Hepatocyte (in vitro differentiated cells): ENCODE measurements around the gene TNNT3. TPM values are rescaled to one million over a fixed set of nuclear protein-coding genes. Genes with fewer than 3 reads are reported as not detected.

Source experiments
- DNase-seq: peaks from one replicate; pipeline ENCODE4 v3.0.0-alpha.2; 2016; ENCODE audit warnings: low spot score
- H2AFZ ChIP-seq: fragments of 200-600 bp; sonication (generic); 2 replicates; pipeline ENCODE4 v1.6.0; 2016; ENCODE audit warnings: antibody characterized with exemption, mild to moderate bottlenecking
- H3K27ac ChIP-seq: fragments of 200-600 bp; sonication (generic); 2 replicates; pipeline ENCODE4 v1.5.1; 2016; ENCODE audit warnings: mild to moderate bottlenecking
- H3K27me3 ChIP-seq: fragments of 200-600 bp; sonication (generic); 2 replicates; pipeline ENCODE4 v1.6.1; 2016
- H3K36me3 ChIP-seq: fragments of 200-600 bp; sonication (generic); replicated peaks from 2 replicates; pipeline ENCODE4 v1.5.1; 2016; ENCODE audit warnings: low read depth; ENCODE audit not compliant: insufficient read depth
- H3K4me1 ChIP-seq: fragments of 200-600 bp; sonication (generic); 2 replicates; pipeline ENCODE4 v1.5.1; 2016; ENCODE audit warnings: mild to moderate bottlenecking, moderate library complexity; ENCODE audit not compliant: insufficient read depth
- H3K4me2 ChIP-seq: fragments of 200-600 bp; sonication (generic); 2 replicates; pipeline ENCODE4 v1.6.0; 2016
- H3K4me3 ChIP-seq: fragments of 200-600 bp; sonication (generic); 2 replicates; pipeline ENCODE4 v1.5.1; 2016; ENCODE audit warnings: mild to moderate bottlenecking
- H3K79me2 ChIP-seq: fragments of 200-600 bp; sonication (generic); 2 replicates; pipeline ENCODE4 v1.6.0; 2017; ENCODE audit warnings: mild to moderate bottlenecking
- H3K9me2 ChIP-seq: fragments of 200-600 bp; sonication (generic); replicated peaks from 2 replicates; pipeline ENCODE4 v1.6.0; 2017; ENCODE audit warnings: mild to moderate bottlenecking; ENCODE audit not compliant: insufficient read depth
- H3K9me3 ChIP-seq: fragments of 200-600 bp; sonication (generic); 2 replicates; pipeline ENCODE4 v1.5.1; 2016; ENCODE audit warnings: low read depth, mild to moderate bottlenecking
- H4K20me1 ChIP-seq: fragments of 200-600 bp; sonication (generic); 2 replicates; pipeline ENCODE4 v1.6.0; 2016; ENCODE audit warnings: mild to moderate bottlenecking; ENCODE audit not compliant: insufficient read depth, poor library complexity, severe bottlenecking
- CTCF ChIP-seq: fragments of 200-600 bp; sonication (generic); IDR thresholded peaks from 2 replicates; pipeline ENCODE4 v1.5.1; 2016; ENCODE audit warnings: antibody characterized with exemption, mild to moderate bottlenecking; ENCODE audit not compliant: poor library complexity
- EZH2 ChIP-seq: fragments of 200-600 bp; sonication (generic); IDR thresholded peaks from 2 replicates; pipeline ENCODE4 v1.6.1; 2016; ENCODE audit warnings: antibody characterized with exemption, mild to moderate bottlenecking, borderline replicate concordance
- EZH2phosphoT487 ChIP-seq: fragments of 200-600 bp; sonication (generic); IDR thresholded peaks from one replicate; pipeline ENCODE4 v1.6.1; 2018; ENCODE audit warnings: antibody characterized with exemption, mild to moderate bottlenecking, low read depth, moderate library complexity; ENCODE audit not compliant: unreplicated experiment, severe bottlenecking
- WGBS: methylation state at CpG from one replicate; pipeline ENCODE4 v1.1.6; 2016; ENCODE audit warnings: low lambda C conversion rate; ENCODE audit errors: missing lambda C conversion rate; 5-methylcytosine and 5-hydroxymethylcytosine counted together
- polyA plus RNA-seq: library from polyadenylated mRNA; unstranded; fragments of >200 nt; fragmentation: Nextera tagmentation; extraction: Ambion mirVana; gene quantifications from 2 replicates; pipeline ENCODE4 v1.2.1, GENCODE V29; 2016
- total RNA-seq: library from RNA; depleted of rRNA; stranded (reverse); fragments of >200 nt; gene quantifications from 2 replicates; pipeline ENCODE4 v1.2.3, GENCODE V29; 2014

TNNT3 gene
- total and polyA plus RNA-seq, 2 experiments from 2014 or later, result 19.2 to 29.9 TPM

DNA sequence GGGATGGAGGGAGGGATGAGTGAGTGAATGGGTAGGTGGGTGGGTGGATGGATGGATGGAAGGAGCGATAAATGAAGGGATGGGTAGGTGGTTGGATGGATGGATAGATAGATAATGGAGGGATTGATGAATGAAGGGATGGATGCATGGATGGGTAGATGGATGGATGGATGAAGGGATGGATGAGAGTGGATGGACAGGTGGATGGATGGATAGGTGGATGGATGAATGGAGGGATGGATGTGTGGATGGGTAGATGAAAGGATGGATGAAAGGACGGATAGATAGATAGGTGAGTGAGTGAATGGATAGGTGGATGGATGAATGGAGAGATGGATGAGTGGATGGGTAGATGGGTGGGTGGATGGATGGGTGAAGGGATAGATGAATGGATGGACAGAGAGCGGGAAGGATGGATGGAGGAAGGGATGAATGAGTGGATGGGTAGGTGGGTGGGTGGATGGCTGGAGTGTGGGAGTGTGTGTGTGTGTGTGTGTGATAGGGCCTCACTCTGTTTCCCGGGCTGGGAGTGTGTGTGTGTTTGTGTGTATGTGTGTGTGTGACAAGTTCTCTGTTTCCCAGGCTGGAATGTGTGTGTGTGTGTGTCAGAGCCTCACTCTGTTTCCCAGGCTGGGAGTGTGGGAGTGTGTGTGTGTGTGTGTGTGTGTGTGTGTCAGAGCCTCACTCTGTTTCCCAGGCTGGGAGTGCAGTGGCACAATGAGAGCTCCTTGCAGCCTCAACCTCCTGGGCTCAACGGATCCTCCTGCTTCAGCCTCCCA is 25.7 kb upstream of the TNNT3 start:
- H3K9me2 ChIP-seq, result no peaks in the 10 kb centered on the region
- H4K20me1 ChIP-seq, result no peaks in the 10 kb centered on the region
- H2AFZ ChIP-seq, result no peak overlapping the region
- no peak overlapping the region for H3K4me2 ChIP-seq
- no peak for DNase-seq
- no peak overlapping the region for H3K4me3 ChIP-seq
- TF ChIP-seq EZH2 (no peak), CTCF (no peak), EZH2phosphoT487 (no peak)
- no peak overlapping the region for H3K27ac ChIP-seq
- H3K36me3 ChIP-seq, result no peaks in the 10 kb centered on the region
- no peaks in the 10 kb centered on the region for H3K9me3 ChIP-seq
- 86% methylated on average over 2 of the region's 5 CpGs for WGBS
- no peaks in the 10 kb centered on the region for H3K79me2 ChIP-seq
- no peaks in the 10 kb centered on the region for H3K27me3 ChIP-seq
- H3K4me1 ChIP-seq, result no peaks in the 10 kb centered on the region

- DNase-seq, result no peak
These were observed 24.7 kb upstream of the TNNT3 start for GRCh38 chr11:1894759-1895158.

GRCh38 chr11:1896468-1896867 is 23.0 kb upstream of the TNNT3 start:
- H3K9me3 ChIP-seq, result no peaks in the 10 kb centered on the region
- H3K27me3 ChIP-seq, result no peaks in the 10 kb centered on the region
- H2AFZ ChIP-seq, result no peak overlapping the region
- no peaks in the 10 kb centered on the region for H4K20me1 ChIP-seq
- TF ChIP-seq EZH2phosphoT487 (no peak), EZH2 (no peak), CTCF (no peak)
- H3K4me1 ChIP-seq, result no peaks in the 10 kb centered on the region
- H3K27ac ChIP-seq, result no peak overlapping the region
- H3K9me2 ChIP-seq, result no peaks in the 10 kb centered on the region
- no peak overlapping the region for H3K4me2 ChIP-seq
- no peaks in the 10 kb centered on the region for H3K36me3 ChIP-seq
- H3K4me3 ChIP-seq, result no peak overlapping the region
- DNase-seq, result no peak
- WGBS, result 77% methylated on average over 10 of the region's 10 CpGs
- no peaks in the 10 kb centered on the region for H3K79me2 ChIP-seq

More at GRCh38 chr11:1894759-1895158, 24.7 kb upstream of the TNNT3 start:
- Histone ChIP-seq H3K27ac (no peak overlapping the region), H3K4me3 (no peak overlapping the region), H3K79me2 (no peaks in the 10 kb centered on the region), H3K9me3 (no peaks in the 10 kb centered on the region), H3K4me1 (no peaks in the 10 kb centered on the region), H3K36me3 (no peaks in the 10 kb centered on the region), H3K4me2 (no peak overlapping the region), H3K9me2 (no peaks in the 10 kb centered on the region), H2AFZ (no peak overlapping the region), H3K27me3 (no peaks in the 10 kb centered on the region), H4K20me1 (no peaks in the 10 kb centered on the region)
- no peak for TF ChIP-seq CTCF
- no peak for TF ChIP-seq EZH2phosphoT487
- no peak for TF ChIP-seq EZH2
- WGBS, result 94% methylated on average over 11 of the region's 11 CpGs
